ENCODE data around the gene LTBP1. TPM values are rescaled to one million over a fixed set of nuclear protein-coding genes. Genes with fewer than 3 reads are reported as not detected.

Gene LTBP1
- polyA plus RNA-seq, 2 of the 4 experiments (the other 2 are of a cell fraction), result 23.8 to 30.4 TPM

GRCh38 chr2:33395655-33396249 lies 449.0 kb downstream of the LTBP1 start:
- DNase-seq (ENCODE audit: low read depth in 1 of 2, low spot score in 1 of 2) (peak; percentile 26 to 78), FAIRE-seq (no peak), ATAC-seq (peak; percentile 62 to 85; a peak in 3 of 6 replicates)
- H3K27ac ChIP-seq, result no peak overlapping the region
- peaks cover 5% of the 10 kb centered on the region; the same call in 1 of the 3 replicates for H3K4me1 ChIP-seq
- H3K9me3 ChIP-seq, result no peaks in the 10 kb centered on the region
- H3K4me3 ChIP-seq, result no peak overlapping the region
- H3K4me2 ChIP-seq, result no peak overlapping the region
- POLR2A ChIA-PET, result no interaction called here
- CTCF ChIA-PET, result interaction anchor here (0.6 to 2.6 kb wide), 18 partner anchors 10 to 847 kb away, joined by 3 to 14 read pairs (median 3); no protein-coding TSS in a partner anchor
- TF ChIP-seq POLR2A (IDR thresholded peaks at IDR 0.05; ENCODE audit: low read length), result no peak
- TF ChIP-seq HDAC2 (IDR thresholded peaks at IDR 0.05), result no peak
- no peak for TF ChIP-seq CHD4 (IDR thresholded peaks at IDR 0.05; ENCODE audit: borderline replicate concordance)
- no peak for TF ChIP-seq KDM1A (IDR thresholded peaks at IDR 0.05; ENCODE audit: low read depth)
- TF ChIP-seq ELK1 (IDR thresholded peaks at IDR 0.05; ENCODE audit: low read depth, low read length), result no peak
- no peak for TF ChIP-seq JUN (IDR thresholded peaks at IDR 0.05)
- TF ChIP-seq REST (IDR thresholded peaks at IDR 0.05), result no peak
- no peak for TF ChIP-seq RNF2 (IDR thresholded peaks at IDR 0.05; ENCODE audit: borderline replicate concordance, low read depth)
- TF ChIP-seq HOXA7 (CRISPR knock-in tag; IDR thresholded peaks at IDR 0.05), result no peak
- TF ChIP-seq NPAS2 (CRISPR knock-in tag; IDR thresholded peaks at IDR 0.05; ENCODE audit: borderline replicate concordance), result no peak
- TF ChIP-seq CTCF (IDR thresholded peaks at IDR 0.05), result peak; percentile 62
- no peak for TF ChIP-seq FOSL2 (IDR thresholded peaks at IDR 0.05)
- no peak for TF ChIP-seq FOSL2 (CRISPR knock-in tag; IDR thresholded peaks at IDR 0.05)
- peak; percentile 71 to 80 for TF ChIP-seq RAD21 (conservative IDR thresholded peaks at IDR 0.05 in 1 of 2, IDR thresholded peaks at IDR 0.05 in 1 of 2)
- TF ChIP-seq TFCP2L1 (CRISPR knock-in tag; IDR thresholded peaks at IDR 0.05), result no peak
- no peak for TF ChIP-seq EHMT2 (IDR thresholded peaks at IDR 0.05; ENCODE audit: low read depth)
- no peak for TF ChIP-seq CHD2 (IDR thresholded peaks at IDR 0.05; ENCODE audit: low read length, partially characterized antibody)
- no peak for TF ChIP-seq RCOR1 (IDR thresholded peaks at IDR 0.05; ENCODE audit: low read depth, low read length)
- no peak for TF ChIP-seq ESRRA (IDR thresholded peaks at IDR 0.05; ENCODE audit: borderline replicate concordance, low read length)
- TF ChIP-seq USF2 (IDR thresholded peaks at IDR 0.05), result no peak
- no peak for TF ChIP-seq FOXS1 (CRISPR knock-in tag; IDR thresholded peaks at IDR 0.05)
- TF ChIP-seq NR3C1 (IDR thresholded peaks at IDR 0.05), result no peak
- TF ChIP-seq SMC3 (IDR thresholded peaks at IDR 0.05), result peak; percentile 53
